ENCODE data around the gene FRMD5. TPM values are rescaled to one million over a fixed set of nuclear protein-coding genes. Genes with fewer than 3 reads are reported as not detected.
"Not testable (repeated sequence)": the region's sequence is repeated elsewhere in the genome, so short reads cannot be mapped to it uniquely, and the experiment has no call there.

FRMD5 gene
- total and polyA plus RNA-seq, 2 donors (not counting 1 experiment from before 2014, with no cell fraction given) = 1.9 to 4.3 TPM

GRCh38 chr15:43871835-43872234 lies 323.2 kb downstream of the FRMD5 start:
- no peak overlapping the region for H2AFZ ChIP-seq (ENCODE audit: low read length)
- no peaks in the 10 kb centered on the region for H3K79me2 ChIP-seq (ENCODE audit: control insufficient read depth, insufficient read depth, low read length)
- H3K4me3 ChIP-seq (replicated peaks in 1 of 4; ENCODE audit: control extremely low read depth in 1 of 4, insufficient read depth in 1 of 4, low read depth in 3 of 4, low read length in 4 of 4) = no peak overlapping the region
- H3K36me3 ChIP-seq (ENCODE audit: control insufficient read depth, insufficient read depth, low read length) = peaks cover 2% of the 10 kb centered on the region
- no peak overlapping the region for H3K27ac ChIP-seq (ENCODE audit: insufficient read depth, low read length)
- H3K4me1 ChIP-seq (ENCODE audit: control insufficient read depth, extremely low read depth, insufficient read depth, low read length) = no peaks in the 10 kb centered on the region
- no peak overlapping the region for H3K4me2 ChIP-seq (ENCODE audit: extremely low read depth, insufficient read depth, low read length)
- TF ChIP-seq CTCF (conservative IDR thresholded peaks at IDR 0.05 in 1 of 2, IDR thresholded peaks at IDR 0.05 in 1 of 2; ENCODE audit: low read depth in 1 of 2, low read length in 2 of 2) (no peak), EZH2 (IDR thresholded peaks at IDR 0.05; ENCODE audit: low read length, missing control alignments) (no peak)
- H3K9me3 ChIP-seq (ENCODE audit: control insufficient read depth, insufficient read depth, low read depth, low read length) = no peaks in the 10 kb centered on the region
- H4K20me1 ChIP-seq (ENCODE audit: control insufficient read depth, extremely low read depth, insufficient read depth, low read length) = no peaks in the 10 kb centered on the region
- H3K9ac ChIP-seq (ENCODE audit: insufficient read depth, low read length) = no peak overlapping the region
- H3K27me3 ChIP-seq (ENCODE audit: control insufficient read depth, insufficient read depth, low read length) = no peaks in the 10 kb centered on the region
- no peak for DNase-seq (ENCODE audit: low read depth in 2 of 2)

- Histone ChIP-seq H4K20me1 (ENCODE audit: control insufficient read depth, extremely low read depth, insufficient read depth, low read length) (no peaks in the 10 kb centered on the region), H3K79me2 (ENCODE audit: control insufficient read depth, insufficient read depth, low read length) (no peaks in the 10 kb centered on the region), H3K27ac (ENCODE audit: insufficient read depth, low read length) (no peak overlapping the region), H3K9me3 (ENCODE audit: control insufficient read depth, insufficient read depth, low read depth, low read length) (no peaks in the 10 kb centered on the region), H3K9ac (ENCODE audit: insufficient read depth, low read length) (no peak overlapping the region), H3K4me2 (ENCODE audit: extremely low read depth, insufficient read depth, low read length) (no peak overlapping the region), H3K27me3 (ENCODE audit: control insufficient read depth, insufficient read depth, low read length) (no peaks in the 10 kb centered on the region), H3K4me1 (ENCODE audit: control insufficient read depth, extremely low read depth, insufficient read depth, low read length) (no peaks in the 10 kb centered on the region), H2AFZ (ENCODE audit: low read length) (no peak overlapping the region), H3K36me3 (ENCODE audit: control insufficient read depth, insufficient read depth, low read length) (no peaks in the 10 kb centered on the region), H3K4me3 (replicated peaks in 1 of 4; ENCODE audit: control extremely low read depth in 1 of 4, insufficient read depth in 1 of 4, low read depth in 3 of 4, low read length in 4 of 4) (no peak overlapping the region)
- no peak for DNase-seq (ENCODE audit: low read depth in 2 of 2)
- TF ChIP-seq EZH2 (IDR thresholded peaks at IDR 0.05; ENCODE audit: low read length, missing control alignments) (no peak), CTCF (conservative IDR thresholded peaks at IDR 0.05 in 1 of 2, IDR thresholded peaks at IDR 0.05 in 1 of 2; ENCODE audit: low read depth in 1 of 2, low read length in 2 of 2) (no peak)
These were observed 326.7 kb downstream of the FRMD5 start for GRCh38 chr15:43868406-43868805.

GRCh38 chr15:43867096-43867495 lies 328.0 kb downstream of the FRMD5 start:
- no peak for DNase-seq (ENCODE audit: low read depth in 2 of 2)
- no peaks in the 10 kb centered on the region for H4K20me1 ChIP-seq (ENCODE audit: control insufficient read depth, extremely low read depth, insufficient read depth, low read length)
- H3K4me3 ChIP-seq (replicated peaks in 1 of 4; ENCODE audit: control extremely low read depth in 1 of 4, insufficient read depth in 1 of 4, low read depth in 3 of 4, low read length in 4 of 4) = no peak overlapping the region
- no peak overlapping the region for H3K9ac ChIP-seq (ENCODE audit: insufficient read depth, low read length)
- H3K4me2 ChIP-seq (ENCODE audit: extremely low read depth, insufficient read depth, low read length) = no peak overlapping the region
- H3K36me3 ChIP-seq (ENCODE audit: control insufficient read depth, insufficient read depth, low read length) = no peaks in the 10 kb centered on the region
- no peaks in the 10 kb centered on the region for H3K9me3 ChIP-seq (ENCODE audit: control insufficient read depth, insufficient read depth, low read depth, low read length)
- no peak overlapping the region for H3K27ac ChIP-seq (ENCODE audit: insufficient read depth, low read length)
- H3K79me2 ChIP-seq (ENCODE audit: control insufficient read depth, insufficient read depth, low read length) = no peaks in the 10 kb centered on the region
- H2AFZ ChIP-seq (ENCODE audit: low read length) = no peak overlapping the region
- no peaks in the 10 kb centered on the region for H3K27me3 ChIP-seq (ENCODE audit: control insufficient read depth, insufficient read depth, low read length)
- TF ChIP-seq CTCF (conservative IDR thresholded peaks at IDR 0.05 in 1 of 2, IDR thresholded peaks at IDR 0.05 in 1 of 2; ENCODE audit: low read depth in 1 of 2, low read length in 2 of 2) = no peak
- no peak for TF ChIP-seq EZH2 (IDR thresholded peaks at IDR 0.05; ENCODE audit: low read length, missing control alignments)
- no peaks in the 10 kb centered on the region for H3K4me1 ChIP-seq (ENCODE audit: control insufficient read depth, extremely low read depth, insufficient read depth, low read length)

GRCh38 chr15:43866636-43867035 lies 328.4 kb downstream of the FRMD5 start:
- H3K79me2 ChIP-seq (ENCODE audit: control insufficient read depth, insufficient read depth, low read length); H3K9ac ChIP-seq (ENCODE audit: insufficient read depth, low read length); DNase-seq (ENCODE audit: low read depth in 2 of 2); H3K4me2 ChIP-seq (ENCODE audit: extremely low read depth, insufficient read depth, low read length); H3K27ac ChIP-seq (ENCODE audit: insufficient read depth, low read length); H3K9me3 ChIP-seq (ENCODE audit: control insufficient read depth, insufficient read depth, low read depth, low read length); H4K20me1 ChIP-seq (ENCODE audit: control insufficient read depth, extremely low read depth, insufficient read depth, low read length); H3K4me1 ChIP-seq (ENCODE audit: control insufficient read depth, extremely low read depth, insufficient read depth, low read length); H2AFZ ChIP-seq (ENCODE audit: low read length); H3K27me3 ChIP-seq (ENCODE audit: control insufficient read depth, insufficient read depth, low read length); H3K4me3 ChIP-seq (replicated peaks in 1 of 4; ENCODE audit: control extremely low read depth in 1 of 4, insufficient read depth in 1 of 4, low read depth in 3 of 4, low read length in 4 of 4); H3K36me3 ChIP-seq (ENCODE audit: control insufficient read depth, insufficient read depth, low read length): not testable (repeated sequence)

Measured in fibroblast of lung (primary cell).